IPS-20b (cell line): Measurements from ENCODE around the gene CARHSP1.

Experiments
- H3K27ac ChIP-seq: one replicate; pipeline ENCODE4 v1.5.1; 2013; ENCODE audit warnings: low read length
- H3K27me3 ChIP-seq: 2 replicates; pipeline ENCODE4 v1.6.1; 2013; ENCODE audit warnings: mild to moderate bottlenecking, low read length, inconsistent platforms; ENCODE audit not compliant: insufficient read depth
- H3K36me3 ChIP-seq: 2 replicates; pipeline ENCODE4 v1.6.1; 2013; ENCODE audit warnings: low read depth, mild to moderate bottlenecking, inconsistent platforms, low read length, moderate library complexity; ENCODE audit not compliant: insufficient read depth
- H3K4me1 ChIP-seq: 2 replicates; pipeline ENCODE4 v1.6.1; 2013; ENCODE audit warnings: mild to moderate bottlenecking, control low read depth, inconsistent platforms, low read length, moderate library complexity; ENCODE audit not compliant: insufficient read depth
- H3K4me3 ChIP-seq: 2 replicates; pipeline ENCODE4 v1.5.1; 2013; ENCODE audit warnings: mild to moderate bottlenecking, low read length, inconsistent platforms
- H3K9ac ChIP-seq: 2 replicates; pipeline ENCODE4 v1.6.1; 2013; ENCODE audit warnings: low read depth, mild to moderate bottlenecking, inconsistent platforms, low read length, moderate library complexity
- H3K9me3 ChIP-seq: 2 replicates; pipeline ENCODE4 v1.6.1; 2013; ENCODE audit warnings: mild to moderate bottlenecking, low read depth, low read length, inconsistent platforms; ENCODE audit not compliant: insufficient read depth

CARHSP1 gene

GRCh38 chr16:8867216-8867931 lies 1.4 kb downstream of the CARHSP1 start:
- peak overlapping the region; percentile 92 for H3K9ac ChIP-seq
- H3K4me1 ChIP-seq, result peaks cover 33% of the 10 kb centered on the region
- peaks cover 26% of the 10 kb centered on the region for H3K36me3 ChIP-seq

GRCh38 chr16:8866884-8867215 lies 2.0 kb downstream of the CARHSP1 start:
- Histone ChIP-seq H3K9me3 (no peaks in the 10 kb centered on the region), H3K4me1 (peaks cover 35% of the 10 kb centered on the region), H3K27ac (peak overlapping the region; percentile 7), H3K36me3 (peaks cover 28% of the 10 kb centered on the region), H3K27me3 (no peaks in the 10 kb centered on the region), H3K4me3 (peak overlapping the region; percentile 83), H3K9ac (peak overlapping the region; percentile 92; the same call in 1 of the 2 replicates)

More at GRCh38 chr16:8867216-8867931, 1.4 kb downstream of the CARHSP1 start:
- Histone ChIP-seq H3K9me3 (no peaks in the 10 kb centered on the region), H3K27me3 (no peaks in the 10 kb centered on the region), H3K4me3 (peak overlapping the region; percentile 83), H3K27ac (peak overlapping the region; percentile 7)

GRCh38 chr16:8866118-8866883 lies 2.5 kb downstream of the CARHSP1 start:
- H3K27me3 ChIP-seq, result no peaks in the 10 kb centered on the region
- peaks cover 35% of the 10 kb centered on the region for H3K4me1 ChIP-seq
- H3K27ac ChIP-seq, result peak overlapping the region; percentile 10
- no peaks in the 10 kb centered on the region for H3K9me3 ChIP-seq
- peaks cover 28% of the 10 kb centered on the region for H3K36me3 ChIP-seq
- H3K9ac ChIP-seq, result peak overlapping the region; percentile 92; the same call in 1 of the 2 replicates
- H3K4me3 ChIP-seq, result peak overlapping the region; percentile 83

GRCh38 chr16:8865145-8865882 lies 3.5 kb downstream of the CARHSP1 start:
- H3K27me3 ChIP-seq, result no peaks in the 10 kb centered on the region
- peak overlapping the region; percentile 63; the same call in 1 of the 2 replicates for H3K9ac ChIP-seq
- peak overlapping the region; percentile 83; the same call in 1 of the 2 replicates for H3K4me3 ChIP-seq
- H3K4me1 ChIP-seq, result peaks cover 35% of the 10 kb centered on the region
- no peak overlapping the region for H3K27ac ChIP-seq
- no peaks in the 10 kb centered on the region for H3K9me3 ChIP-seq
- H3K36me3 ChIP-seq, result peaks cover 30% of the 10 kb centered on the region

GRCh38 chr16:8864480-8865110 lies 4.2 kb downstream of the CARHSP1 start:
- H3K9ac ChIP-seq, result no peak overlapping the region; the same call in 1 of the 2 replicates
- H3K27me3 ChIP-seq, result no peaks in the 10 kb centered on the region
- H3K4me1 ChIP-seq, result peaks cover 35% of the 10 kb centered on the region
- H3K27ac ChIP-seq, result no peak overlapping the region
- H3K36me3 ChIP-seq, result peaks cover 37% of the 10 kb centered on the region
- H3K9me3 ChIP-seq, result no peaks in the 10 kb centered on the region
- peak overlapping the region; percentile 31; the same call in 1 of the 2 replicates for H3K4me3 ChIP-seq

- H3K36me3 ChIP-seq, result peaks cover 44% of the 10 kb centered on the region
- H3K4me1 ChIP-seq, result peaks cover 32% of the 10 kb centered on the region
- no peak overlapping the region for H3K27ac ChIP-seq
Measured at GRCh38 chr16:8863594-8864424, 5.0 kb downstream of the CARHSP1 start.

GRCh38 chr16:8862309-8863130 lies 6.3 kb downstream of the CARHSP1 start:
- no peak overlapping the region for H3K9ac ChIP-seq
- no peak overlapping the region for H3K27ac ChIP-seq
- H3K9me3 ChIP-seq, result no peaks in the 10 kb centered on the region
- H3K4me3 ChIP-seq, result no peak overlapping the region
- peaks cover 55% of the 10 kb centered on the region for H3K36me3 ChIP-seq
- H3K4me1 ChIP-seq, result peaks cover 32% of the 10 kb centered on the region
- H3K27me3 ChIP-seq, result no peaks in the 10 kb centered on the region

More at GRCh38 chr16:8863594-8864424, 5.0 kb downstream of the CARHSP1 start:
- Histone ChIP-seq H3K9ac (no peak overlapping the region; the same call in 1 of the 2 replicates), H3K9me3 (no peaks in the 10 kb centered on the region), H3K27me3 (no peaks in the 10 kb centered on the region), H3K4me3 (peak overlapping the region; percentile 31)

GRCh38 chr16:8861563-8862308 lies 7.1 kb downstream of the CARHSP1 start:
- Histone ChIP-seq H3K27me3 (no peaks in the 10 kb centered on the region), H3K9me3 (no peaks in the 10 kb centered on the region), H3K4me1 (peaks cover 32% of the 10 kb centered on the region), H3K4me3 (no peak overlapping the region), H3K36me3 (peaks cover 59% of the 10 kb centered on the region), H3K9ac (no peak overlapping the region), H3K27ac (no peak overlapping the region)

GRCh38 chr16:8859913-8860881 lies 8.6 kb downstream of the CARHSP1 start:
- Histone ChIP-seq H3K36me3 (peaks cover 70% of the 10 kb centered on the region), H3K27ac (no peak overlapping the region), H3K4me3 (no peak overlapping the region), H3K9ac (no peak overlapping the region), H3K9me3 (no peaks in the 10 kb centered on the region), H3K4me1 (peaks cover 22% of the 10 kb centered on the region), H3K27me3 (no peaks in the 10 kb centered on the region)
